BLaER1 (cell line): ENCODE measurements around the gene SMTN.

Experiments
- H3K27ac ChIP-seq: shearing (Covaris generic); formaldehyde crosslinking; 2 replicates; pipeline ENCODE4 v1.8.1; 2022
- H3K27me3 ChIP-seq: shearing (Covaris generic); formaldehyde crosslinking; 2 replicates; pipeline ENCODE4 v1.8.1; 2022
- H3K36me3 ChIP-seq: shearing (Covaris generic); formaldehyde crosslinking; 2 replicates; pipeline ENCODE4 v1.8.1; 2022
- H3K4me1 ChIP-seq: shearing (Covaris generic); formaldehyde crosslinking; 2 replicates; pipeline ENCODE4 v1.8.1; 2022
- H3K4me2 ChIP-seq: shearing (Covaris generic); formaldehyde crosslinking; 2 replicates; pipeline ENCODE4 v1.8.1; 2022
- H3K4me3 ChIP-seq: shearing (Covaris generic); formaldehyde crosslinking; 2 replicates; pipeline ENCODE4 v1.8.1; 2022
- H3K9ac ChIP-seq: shearing (Covaris generic); formaldehyde crosslinking; 2 replicates; pipeline ENCODE4 v1.8.1; 2022
- H3K9me3 ChIP-seq: shearing (Covaris generic); formaldehyde crosslinking; 2 replicates; pipeline ENCODE4 v1.8.1; 2022
- H4K20me1 ChIP-seq: shearing (Covaris generic); formaldehyde crosslinking; 2 replicates; pipeline ENCODE4 v1.8.1; 2022
- Cebpa-rat ChIP-seq: shearing (Covaris generic); IDR thresholded peaks from 2 replicates; pipeline ENCODE4 v1.8.1; 2022

Gene SMTN

GRCh38 chr22:31097941-31098631 lies 17.0 kb downstream of the SMTN start:
- peaks cover 88% of the 10 kb centered on the region for H3K36me3 ChIP-seq
- no peaks in the 10 kb centered on the region for H3K27me3 ChIP-seq
- H3K4me2 ChIP-seq, result no peak overlapping the region
- H3K27ac ChIP-seq, result no peak overlapping the region
- H3K9ac ChIP-seq, result no peak overlapping the region
- no peak for TF ChIP-seq Cebpa-rat
- H3K4me3 ChIP-seq, result no peak overlapping the region
- H3K4me1 ChIP-seq, result peaks cover 9% of the 10 kb centered on the region
- no peaks in the 10 kb centered on the region; the same call in 1 of the 2 replicates for H4K20me1 ChIP-seq
- no peaks in the 10 kb centered on the region for H3K9me3 ChIP-seq

- Histone ChIP-seq H3K4me2 (no peak overlapping the region), H3K9ac (no peak overlapping the region), H3K27me3 (no peaks in the 10 kb centered on the region), H3K9me3 (no peaks in the 10 kb centered on the region), H3K27ac (no peak overlapping the region), H3K36me3 (peaks cover 84% of the 10 kb centered on the region), H3K4me3 (no peak overlapping the region), H3K4me1 (peaks cover 7% of the 10 kb centered on the region), H4K20me1 (no peaks in the 10 kb centered on the region; the same call in 1 of the 2 replicates)
- TF ChIP-seq Cebpa-rat, result no peak
Measured at GRCh38 chr22:31098632-31099110, 17.6 kb downstream of the SMTN start.

GRCh38 chr22:31099386-31099785 lies 18.3 kb downstream of the SMTN start:
- Histone ChIP-seq H3K4me3 (no peak overlapping the region), H4K20me1 (no peaks in the 10 kb centered on the region), H3K4me2 (no peak overlapping the region), H3K9ac (no peak overlapping the region), H3K27me3 (no peaks in the 10 kb centered on the region), H3K9me3 (no peaks in the 10 kb centered on the region), H3K4me1 (peaks cover 9% of the 10 kb centered on the region; the same call in 1 of the 2 replicates), H3K27ac (no peak overlapping the region), H3K36me3 (peaks cover 84% of the 10 kb centered on the region)
- no peak for TF ChIP-seq Cebpa-rat

- Histone ChIP-seq H3K27ac (no peak overlapping the region), H4K20me1 (no peaks in the 10 kb centered on the region), H3K4me3 (no peak overlapping the region), H3K9me3 (no peaks in the 10 kb centered on the region), H3K27me3 (no peaks in the 10 kb centered on the region), H3K4me2 (no peak overlapping the region), H3K4me1 (peaks cover 9% of the 10 kb centered on the region; the same call in 1 of the 2 replicates), H3K9ac (no peak overlapping the region), H3K36me3 (peaks cover 81% of the 10 kb centered on the region)
- TF ChIP-seq Cebpa-rat, result no peak
Measured at GRCh38 chr22:31099841-31100761, 19.0 kb downstream of the SMTN start.

- H3K36me3 ChIP-seq, result peaks cover 77% of the 10 kb centered on the region
- H3K4me2 ChIP-seq, result no peak overlapping the region
- H3K4me1 ChIP-seq, result peaks cover 9% of the 10 kb centered on the region; the same call in 1 of the 2 replicates
- H4K20me1 ChIP-seq, result 0 out of 2 replicates have a peak, but pooled peaks cover under 1% of the 10 kb centered on the region
- no peak overlapping the region for H3K4me3 ChIP-seq
- no peaks in the 10 kb centered on the region for H3K9me3 ChIP-seq
- no peak overlapping the region for H3K9ac ChIP-seq
- no peaks in the 10 kb centered on the region for H3K27me3 ChIP-seq
- no peak overlapping the region for H3K27ac ChIP-seq
- TF ChIP-seq Cebpa-rat, result no peak
Measured at GRCh38 chr22:31100762-31101525, 19.8 kb downstream of the SMTN start.

GRCh38 chr22:31102441-31103081 lies 21.4 kb downstream of the SMTN start:
- H3K36me3 ChIP-seq, result peaks cover 61% of the 10 kb centered on the region
- no peak overlapping the region for H3K4me3 ChIP-seq
- TF ChIP-seq Cebpa-rat, result no peak

GRCh38 chr22:31103111-31103510 lies 22.0 kb downstream of the SMTN start:
- Histone ChIP-seq H3K4me1 (peaks cover 18% of the 10 kb centered on the region), H3K4me3 (no peak overlapping the region), H3K4me2 (no peak overlapping the region), H4K20me1 (peaks cover 12% of the 10 kb centered on the region; the same call in 1 of the 2 replicates), H3K9me3 (no peaks in the 10 kb centered on the region), H3K9ac (no peak overlapping the region), H3K27me3 (no peaks in the 10 kb centered on the region), H3K36me3 (peaks cover 55% of the 10 kb centered on the region), H3K27ac (no peak overlapping the region)
- TF ChIP-seq Cebpa-rat, result no peak

More at GRCh38 chr22:31102441-31103081, 21.4 kb downstream of the SMTN start:
- H3K27ac ChIP-seq, result no peak overlapping the region
- peaks cover 15% of the 10 kb centered on the region for H3K4me1 ChIP-seq
- no peaks in the 10 kb centered on the region for H3K9me3 ChIP-seq
- H3K9ac ChIP-seq, result no peak overlapping the region
- H3K4me2 ChIP-seq, result no peak overlapping the region
- H4K20me1 ChIP-seq, result peaks cover 12% of the 10 kb centered on the region; the same call in 1 of the 2 replicates
- H3K27me3 ChIP-seq, result no peaks in the 10 kb centered on the region

GRCh38 chr22:31103899-31104694 lies 23.0 kb downstream of the SMTN start:
- peaks cover 46% of the 10 kb centered on the region for H3K36me3 ChIP-seq
- no peak overlapping the region for H3K27ac ChIP-seq

More at GRCh38 chr22:31103899-31104694, 23.0 kb downstream of the SMTN start:
- peaks cover 12% of the 10 kb centered on the region; the same call in 1 of the 2 replicates for H4K20me1 ChIP-seq
- TF ChIP-seq Cebpa-rat, result no peak
- no peak overlapping the region for H3K9ac ChIP-seq
- H3K27me3 ChIP-seq, result no peaks in the 10 kb centered on the region
- H3K9me3 ChIP-seq, result no peaks in the 10 kb centered on the region
- no peak overlapping the region for H3K4me2 ChIP-seq
- peaks cover 25% of the 10 kb centered on the region for H3K4me1 ChIP-seq
- no peak overlapping the region for H3K4me3 ChIP-seq
